Glutamatergic neuron (in vitro differentiated cells): ENCODE data around the gene PIK3C2G. TPM values are rescaled to one million over a fixed set of nuclear protein-coding genes. Genes with fewer than 3 reads are reported as not detected.

Experiments
- DNase-seq: peaks from one replicate; pipeline ENCODE4 v3.0.0; 2022
- H3K27ac Mint-ChIP-seq: one replicate; pipeline ENCODE4 v1.8.0; 2020; ENCODE audit warnings: mild to moderate bottlenecking, mixed read lengths, inconsistent platforms; ENCODE audit not compliant: unreplicated experiment
- H3K27me3 Mint-ChIP-seq: one replicate; pipeline ENCODE4 v1.8.0; 2020; ENCODE audit warnings: mild to moderate bottlenecking, moderate library complexity, mixed read lengths, inconsistent platforms; ENCODE audit not compliant: unreplicated experiment
- H3K36me3 Mint-ChIP-seq: one replicate; pipeline ENCODE4 v1.8.0; 2020; ENCODE audit warnings: mild to moderate bottlenecking, mixed read lengths, inconsistent platforms; ENCODE audit not compliant: unreplicated experiment
- H3K4me1 Mint-ChIP-seq: one replicate; pipeline ENCODE4 v1.8.0; 2020; ENCODE audit warnings: mild to moderate bottlenecking, low read depth, mixed read lengths, inconsistent platforms; ENCODE audit not compliant: unreplicated experiment
- H3K4me3 Mint-ChIP-seq: one replicate; pipeline ENCODE4 v1.8.0; 2020; ENCODE audit warnings: mild to moderate bottlenecking, mixed read lengths, inconsistent platforms; ENCODE audit not compliant: unreplicated experiment
- H3K9me3 Mint-ChIP-seq: one replicate; pipeline ENCODE4 v1.8.0; 2020; ENCODE audit warnings: mild to moderate bottlenecking, moderate library complexity, mixed read lengths, inconsistent platforms; ENCODE audit not compliant: unreplicated experiment
- total RNA-seq: library from RNA; stranded (reverse); fragmentation: NEBNext Ultra II Directional; extraction: Animal tissue kit (Norgen Biotek cat#: 25700); gene quantifications from one replicate; pipeline ENCODE4 v1.2.1, GENCODE V29; 2021; ENCODE audit not compliant: unreplicated experiment
- TF ChIP-seq, protein P1 (sequence below): fragments of 200-600 bp; sonication (generic); IDR thresholded peaks from one replicate; pipeline ENCODE4 v1.5.0; 2021; ENCODE audit not compliant: partially characterized antibody, unreplicated experiment

Gene PIK3C2G
- total RNA-seq, 1 donor from 2014 or later, result not detected

DNA sequence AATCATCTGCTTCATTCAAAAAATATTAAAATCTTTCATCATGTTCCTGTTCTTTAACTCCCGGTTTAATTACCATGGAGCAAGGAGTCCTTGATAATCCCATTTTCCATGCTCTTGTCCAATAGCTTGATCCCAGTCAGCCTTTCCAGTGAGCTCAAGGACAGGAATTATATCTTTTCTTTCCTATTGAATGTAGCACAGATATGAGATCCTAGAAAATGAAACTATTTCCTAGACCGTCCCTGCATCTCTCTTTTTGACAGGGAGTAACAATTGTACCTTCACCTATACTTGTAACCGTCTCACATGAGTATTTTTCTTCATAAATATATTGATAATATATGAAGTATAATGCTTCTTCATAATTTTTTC, 35.6 kb downstream of the PIK3C2G start:
- H3K4me3 Mint-ChIP-seq, result no peak overlapping the region
- peaks cover 6% of the 10 kb centered on the region for H3K36me3 Mint-ChIP-seq
- no peak for DNase-seq
- H3K4me1 Mint-ChIP-seq, result no peaks in the 10 kb centered on the region
- no peaks in the 10 kb centered on the region for H3K27me3 Mint-ChIP-seq
- peaks cover 4% of the 10 kb centered on the region for H3K9me3 Mint-ChIP-seq
- TF ChIP-seq, protein P1, sequence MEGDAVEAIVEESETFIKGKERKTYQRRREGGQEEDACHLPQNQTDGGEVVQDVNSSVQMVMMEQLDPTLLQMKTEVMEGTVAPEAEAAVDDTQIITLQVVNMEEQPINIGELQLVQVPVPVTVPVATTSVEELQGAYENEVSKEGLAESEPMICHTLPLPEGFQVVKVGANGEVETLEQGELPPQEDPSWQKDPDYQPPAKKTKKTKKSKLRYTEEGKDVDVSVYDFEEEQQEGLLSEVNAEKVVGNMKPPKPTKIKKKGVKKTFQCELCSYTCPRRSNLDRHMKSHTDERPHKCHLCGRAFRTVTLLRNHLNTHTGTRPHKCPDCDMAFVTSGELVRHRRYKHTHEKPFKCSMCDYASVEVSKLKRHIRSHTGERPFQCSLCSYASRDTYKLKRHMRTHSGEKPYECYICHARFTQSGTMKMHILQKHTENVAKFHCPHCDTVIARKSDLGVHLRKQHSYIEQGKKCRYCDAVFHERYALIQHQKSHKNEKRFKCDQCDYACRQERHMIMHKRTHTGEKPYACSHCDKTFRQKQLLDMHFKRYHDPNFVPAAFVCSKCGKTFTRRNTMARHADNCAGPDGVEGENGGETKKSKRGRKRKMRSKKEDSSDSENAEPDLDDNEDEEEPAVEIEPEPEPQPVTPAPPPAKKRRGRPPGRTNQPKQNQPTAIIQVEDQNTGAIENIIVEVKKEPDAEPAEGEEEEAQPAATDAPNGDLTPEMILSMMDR, result no peak
- H3K27ac Mint-ChIP-seq, result no peak overlapping the region

DNA sequence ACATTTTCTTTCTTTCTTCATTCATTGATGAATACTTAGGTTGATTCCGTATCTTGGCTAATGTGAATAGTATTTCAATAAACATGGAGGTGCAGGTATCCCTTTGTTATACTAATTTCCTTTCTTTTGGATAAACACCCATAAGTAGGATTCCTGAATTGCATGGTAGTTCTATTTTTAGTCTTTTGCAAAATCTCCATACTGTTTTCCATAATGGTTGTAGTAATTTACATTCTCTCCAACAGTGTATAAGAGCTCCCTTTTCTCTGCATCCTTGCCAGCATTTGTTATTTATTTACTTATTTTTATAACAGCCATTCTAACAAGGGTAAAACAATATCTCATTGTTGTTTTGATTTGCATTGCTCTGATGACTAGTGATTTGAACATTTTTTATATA, 36.6 kb downstream of the PIK3C2G start:
- Mint-ChIP-seq H3K4me3 (no peak overlapping the region), H3K36me3 (peaks cover 6% of the 10 kb centered on the region), H3K27me3 (no peaks in the 10 kb centered on the region), H3K9me3 (peaks cover 4% of the 10 kb centered on the region), H3K27ac (no peak overlapping the region), H3K4me1 (no peaks in the 10 kb centered on the region)
- TF ChIP-seq, protein P1, result no peak
- DNase-seq, result no peak

DNA sequence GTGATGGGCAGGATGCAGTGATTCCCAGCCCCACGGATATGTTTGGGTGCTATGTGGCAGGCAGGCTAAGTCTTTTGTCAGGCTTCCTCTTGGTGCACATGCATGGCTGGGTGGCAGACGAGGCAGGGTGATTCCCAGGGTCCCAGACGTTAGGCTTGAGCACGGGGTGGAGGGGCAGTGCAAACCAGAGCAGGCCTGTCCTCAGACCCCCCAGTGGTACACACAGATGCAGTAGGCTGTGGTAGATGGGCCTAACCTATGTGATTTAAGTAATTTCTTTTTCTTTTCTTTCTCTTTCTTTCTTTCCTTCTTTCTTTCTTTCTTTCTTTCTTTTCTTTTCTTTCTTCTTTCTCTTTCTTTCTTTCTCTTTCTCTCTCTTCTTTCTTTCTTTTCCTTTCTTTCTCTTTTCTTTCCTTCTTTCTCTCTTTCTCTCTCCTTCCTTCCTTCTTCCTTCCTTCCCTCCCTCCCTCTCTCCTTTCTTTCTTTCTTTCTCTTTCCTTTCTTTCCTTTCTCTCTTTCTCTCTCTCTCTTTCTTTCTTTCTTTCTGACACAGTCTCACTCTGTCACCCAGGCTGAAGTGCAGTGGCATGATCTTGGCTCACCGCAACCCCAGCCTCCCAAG, 41.6 kb downstream of the PIK3C2G start:
- DNase-seq, result no peak
- no peaks in the 10 kb centered on the region for H3K4me1 Mint-ChIP-seq
- TF ChIP-seq, protein P1, result no peak
- no peak overlapping the region for H3K4me3 Mint-ChIP-seq
- H3K9me3 Mint-ChIP-seq, result peaks cover 4% of the 10 kb centered on the region
- H3K27ac Mint-ChIP-seq, result no peak overlapping the region
- H3K36me3 Mint-ChIP-seq, result peaks cover 6% of the 10 kb centered on the region
- H3K27me3 Mint-ChIP-seq, result no peaks in the 10 kb centered on the region

DNA sequence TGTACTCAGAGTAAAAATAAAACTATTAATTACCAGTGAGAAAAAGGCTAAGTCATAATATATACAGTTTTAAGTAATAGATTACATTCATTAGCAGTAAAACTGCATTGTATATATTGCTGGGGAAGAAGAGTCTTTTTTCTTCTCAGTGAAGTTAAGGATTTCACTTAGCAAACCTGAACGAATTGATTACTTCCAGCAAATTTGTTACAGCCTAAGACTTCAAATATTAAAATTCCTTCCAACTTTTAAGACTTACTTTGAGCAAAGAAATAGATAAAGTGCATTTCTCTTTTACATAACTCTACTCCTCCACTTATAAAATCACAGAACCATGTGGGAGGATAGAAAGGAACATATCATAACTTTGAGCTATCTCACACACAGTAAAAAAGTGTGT, 43.3 kb downstream of the PIK3C2G start:
- Mint-ChIP-seq H3K4me1 (no peaks in the 10 kb centered on the region), H3K27ac (no peak overlapping the region), H3K4me3 (no peak overlapping the region), H3K36me3 (peaks cover 6% of the 10 kb centered on the region), H3K27me3 (no peaks in the 10 kb centered on the region), H3K9me3 (peaks cover 2% of the 10 kb centered on the region)
- TF ChIP-seq, protein P1, result no peak
- no peak for DNase-seq

DNA sequence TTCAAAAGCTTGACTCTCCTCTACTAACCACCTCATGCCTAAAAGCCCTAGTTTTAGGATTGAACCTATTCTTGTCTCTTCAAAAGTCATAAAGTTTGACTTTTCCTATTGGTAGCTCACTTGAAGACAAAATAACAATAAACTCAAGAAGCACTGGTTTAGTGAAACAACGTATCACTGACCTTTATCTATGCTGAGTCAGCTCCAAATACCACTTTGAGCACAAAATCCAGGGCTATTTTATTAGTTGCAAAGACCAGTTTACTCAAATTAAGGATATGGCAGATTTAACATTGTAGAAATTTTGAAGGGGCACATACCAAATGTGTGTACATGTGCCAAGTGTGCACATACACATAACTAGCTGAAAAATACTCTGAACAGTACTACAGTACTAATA, 45.0 kb downstream of the PIK3C2G start:
- DNase-seq, result no peak
- TF ChIP-seq, protein P1, result no peak
- no peak overlapping the region for H3K4me3 Mint-ChIP-seq
- H3K36me3 Mint-ChIP-seq, result no peaks in the 10 kb centered on the region
- no peaks in the 10 kb centered on the region for H3K4me1 Mint-ChIP-seq
- no peak overlapping the region for H3K27ac Mint-ChIP-seq
- H3K9me3 Mint-ChIP-seq, result peaks cover 2% of the 10 kb centered on the region
- H3K27me3 Mint-ChIP-seq, result no peaks in the 10 kb centered on the region
